H54 (cell line): ENCODE data around the gene NCAPD2.
"Not testable (repeated sequence)": the region's sequence is repeated elsewhere in the genome, so short reads cannot be mapped to it uniquely, and the experiment has no call there.

ENCODE experiments used
- DNase-seq: peaks from one replicate; pipeline ENCODE4 v3.0.0; 2011; ENCODE audit warnings: low spot score, mixed read lengths; ENCODE audit not compliant: insufficient read length
- FAIRE-seq: peaks from 3 replicates; lab custom pipeline; 2011; peaks lifted over from hg19 to GRCh38; lab: Jason Lieb, UNC
- POLR2A ChIP-seq: IDR thresholded peaks from 2 replicates; pipeline ENCODE4 v1.6.1; 2011; ENCODE audit warnings: low read depth, mild to moderate bottlenecking, low read length

NCAPD2 gene

DNA sequence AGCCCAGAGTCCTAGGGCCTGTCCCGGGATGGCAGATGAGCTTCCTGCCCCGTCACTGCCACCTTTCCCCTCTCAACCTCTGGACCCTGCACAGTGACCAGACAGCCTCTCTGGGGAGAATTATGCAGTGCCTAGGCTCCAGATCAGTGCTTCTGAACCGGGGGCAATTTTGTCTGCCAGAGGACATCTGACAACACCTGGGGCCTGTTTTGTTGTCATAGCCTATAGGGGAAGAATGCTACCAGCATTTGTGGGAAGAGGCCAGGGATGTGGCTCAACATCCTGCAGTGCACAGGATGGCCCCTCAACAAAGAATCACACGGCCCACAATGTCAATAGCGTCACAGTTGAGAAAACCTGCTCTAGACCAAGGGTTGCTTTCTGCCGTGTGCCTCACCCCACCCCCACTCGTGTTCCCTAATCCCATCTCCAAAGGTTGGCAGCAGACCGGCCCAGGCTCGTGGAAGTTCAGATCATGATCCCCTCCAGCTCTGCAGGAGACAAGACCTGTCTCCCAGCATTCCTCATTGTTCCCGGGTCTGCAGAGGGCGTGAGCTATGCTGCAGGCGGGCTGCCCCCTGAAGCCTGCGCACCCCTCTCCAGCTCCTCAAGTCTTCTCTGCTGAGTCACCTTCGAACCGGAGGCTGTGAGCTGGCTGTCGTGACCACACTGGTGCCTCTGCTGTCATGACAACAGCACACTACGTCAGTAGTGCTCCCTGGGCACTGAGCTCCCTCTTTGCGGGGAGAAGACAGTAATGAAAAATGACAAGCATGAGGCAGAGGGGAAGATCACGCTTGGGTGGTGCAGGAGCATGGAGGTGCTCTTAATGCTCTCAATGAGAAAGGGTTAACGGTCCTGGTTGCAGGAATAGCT, 38.4 kb downstream of the NCAPD2 start:
- DNase-seq (peak; percentile 89), FAIRE-seq (peak; percentile 73)
- peak; percentile 52 for TF ChIP-seq POLR2A

DNA sequence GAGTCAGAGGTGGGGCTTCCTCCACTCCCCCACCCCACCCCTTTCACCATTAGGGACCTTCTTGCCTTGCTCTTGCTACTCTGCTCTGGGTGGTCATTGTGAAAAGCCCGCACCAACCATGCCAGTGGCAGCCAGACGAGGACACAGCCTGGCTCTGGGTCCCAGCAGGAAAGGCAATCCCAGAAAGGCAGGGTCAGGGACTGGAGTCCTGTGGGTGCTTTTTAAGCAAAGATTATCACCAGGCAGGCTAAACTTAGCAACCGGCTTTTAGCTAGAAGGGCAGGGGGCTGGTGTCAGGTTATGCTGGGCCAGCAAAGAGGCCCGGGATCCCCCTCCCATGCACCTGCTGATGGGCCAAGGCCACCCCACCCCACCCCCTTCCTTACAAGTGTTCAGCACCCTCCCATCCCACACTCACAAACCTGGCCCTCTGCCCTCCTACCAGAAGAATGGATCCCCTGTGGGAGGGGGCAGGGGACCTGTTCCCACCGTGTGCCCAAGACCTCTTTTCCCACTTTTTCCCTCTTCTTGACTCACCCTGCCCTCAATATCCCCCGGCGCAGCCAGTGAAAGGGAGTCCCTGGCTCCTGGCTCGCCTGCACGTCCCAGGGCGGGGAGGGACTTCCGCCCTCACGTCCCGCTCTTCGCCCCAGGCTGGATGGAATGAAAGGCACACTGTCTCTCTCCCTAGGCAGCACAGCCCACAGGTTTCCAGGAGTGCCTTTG, 39.2 kb downstream of the NCAPD2 start:
- no peak for FAIRE-seq
- peak; percentile 38; the same call in 1 of the 2 replicates for TF ChIP-seq POLR2A

DNA sequence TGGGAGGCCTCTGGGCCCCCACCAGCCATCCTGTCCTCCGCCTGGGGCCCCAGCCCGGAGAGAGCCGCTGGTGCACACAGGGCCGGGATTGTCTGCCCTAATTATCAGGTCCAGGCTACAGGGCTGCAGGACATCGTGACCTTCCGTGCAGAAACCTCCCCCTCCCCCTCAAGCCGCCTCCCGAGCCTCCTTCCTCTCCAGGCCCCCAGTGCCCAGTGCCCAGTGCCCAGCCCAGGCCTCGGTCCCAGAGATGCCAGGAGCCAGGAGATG, 39.7 kb downstream of the NCAPD2 start:
- no peak for DNase-seq
- no peak; the same call in 1 of the 2 replicates for TF ChIP-seq POLR2A

More for the DNA sequence above, 39.2 kb downstream of the NCAPD2 start:
- DNase-seq, result no peak

DNA sequence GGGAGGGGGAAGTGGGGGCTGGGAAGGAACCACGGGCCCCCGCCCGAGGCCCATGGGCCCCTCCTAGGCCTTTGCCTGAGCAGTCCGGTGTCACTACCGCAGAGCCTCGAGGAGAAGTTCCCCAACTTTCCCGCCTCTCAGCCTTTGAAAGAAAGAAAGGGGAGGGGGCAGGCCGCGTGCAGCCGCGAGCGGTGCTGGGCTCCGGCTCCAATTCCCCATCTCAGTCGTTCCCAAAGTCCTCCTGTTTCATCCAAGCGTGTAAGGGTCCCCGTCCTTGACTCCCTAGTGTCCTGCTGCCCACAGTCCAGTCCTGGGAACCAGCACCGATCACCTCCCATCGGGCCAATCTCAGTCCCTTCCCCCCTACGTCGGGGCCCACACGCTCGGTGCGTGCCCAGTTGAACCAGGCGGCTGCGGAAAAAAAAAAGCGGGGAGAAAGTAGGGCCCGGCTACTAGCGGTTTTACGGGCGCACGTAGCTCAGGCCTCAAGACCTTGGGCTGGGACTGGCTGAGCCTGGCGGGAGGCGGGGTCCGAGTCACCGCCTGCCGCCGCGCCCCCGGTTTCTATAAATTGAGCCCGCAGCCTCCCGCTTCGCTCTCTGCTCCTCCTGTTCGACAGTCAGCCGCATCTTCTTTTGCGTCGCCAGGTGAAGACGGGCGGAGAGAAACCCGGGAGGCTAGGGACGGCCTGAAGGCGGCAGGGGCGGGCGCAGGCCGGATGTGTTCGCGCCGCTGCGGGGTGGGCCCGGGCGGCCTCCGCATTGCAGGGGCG, 40.2 kb downstream of the NCAPD2 start, which contains the start of gene GAPDH:
Gene GAPDH (plus strand): TSS at position 595 of the 772 bp plus-strand sequence. CDS start 316 bp downstream, outside the sequence.
- FAIRE-seq, result no peak
- peak; percentile 75 for DNase-seq
- TF ChIP-seq POLR2A, result peak; percentile 99

More for the DNA sequence above, 39.7 kb downstream of the NCAPD2 start:
- no peak for FAIRE-seq

DNA sequence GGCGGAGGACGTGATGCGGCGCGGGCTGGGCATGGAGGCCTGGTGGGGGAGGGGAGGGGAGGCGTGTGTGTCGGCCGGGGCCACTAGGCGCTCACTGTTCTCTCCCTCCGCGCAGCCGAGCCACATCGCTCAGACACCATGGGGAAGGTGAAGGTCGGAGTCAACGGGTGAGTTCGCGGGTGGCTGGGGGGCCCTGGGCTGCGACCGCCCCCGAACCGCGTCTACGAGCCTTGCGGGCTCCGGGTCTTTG, 40.7 kb downstream of the NCAPD2 start:
- DNase-seq (no peak), FAIRE-seq (no peak)
- no peak for TF ChIP-seq POLR2A

DNA sequence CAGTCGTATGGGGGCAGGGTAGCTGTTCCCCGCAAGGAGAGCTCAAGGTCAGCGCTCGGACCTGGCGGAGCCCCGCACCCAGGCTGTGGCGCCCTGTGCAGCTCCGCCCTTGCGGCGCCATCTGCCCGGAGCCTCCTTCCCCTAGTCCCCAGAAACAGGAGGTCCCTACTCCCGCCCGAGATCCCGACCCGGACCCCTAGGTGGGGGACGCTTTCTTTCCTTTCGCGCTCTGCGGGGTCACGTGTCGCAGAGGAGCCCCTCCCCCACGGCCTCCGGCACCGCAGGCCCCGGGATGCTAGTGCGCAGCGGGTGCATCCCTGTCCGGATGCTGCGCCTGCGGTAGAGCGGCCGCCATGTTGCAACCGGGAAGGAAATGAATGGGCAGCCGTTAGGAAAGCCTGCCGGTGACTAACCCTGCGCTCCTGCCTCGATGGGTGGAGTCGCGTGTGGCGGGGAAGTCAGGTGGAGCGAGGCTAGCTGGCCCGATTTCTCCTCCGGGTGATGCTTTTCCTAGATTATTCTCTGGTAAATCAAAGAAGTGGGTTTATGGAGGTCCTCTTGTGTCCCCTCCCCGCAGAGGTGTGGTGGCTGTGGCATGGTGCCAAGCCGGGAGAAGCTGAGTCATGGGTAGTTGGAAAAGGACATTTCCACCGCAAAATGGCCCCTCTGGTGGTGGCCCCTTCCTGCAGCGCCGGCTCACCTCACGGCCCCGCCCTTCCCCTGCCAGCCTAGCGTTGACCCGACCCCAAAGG, 41.2 kb downstream of the NCAPD2 start:
- peak; percentile 12; the same call in 1 of the 2 replicates for TF ChIP-seq POLR2A
- no peak for FAIRE-seq
- DNase-seq, result no peak

DNA sequence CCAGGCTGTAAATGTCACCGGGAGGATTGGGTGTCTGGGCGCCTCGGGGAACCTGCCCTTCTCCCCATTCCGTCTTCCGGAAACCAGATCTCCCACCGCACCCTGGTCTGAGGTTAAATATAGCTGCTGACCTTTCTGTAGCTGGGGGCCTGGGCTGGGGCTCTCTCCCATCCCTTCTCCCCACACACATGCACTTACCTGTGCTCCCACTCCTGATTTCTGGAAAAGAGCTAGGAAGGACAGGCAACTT, 41.7 kb downstream of the NCAPD2 start:
- no peak for TF ChIP-seq POLR2A
- DNase-seq, result no peak
- FAIRE-seq, result no peak

DNA sequence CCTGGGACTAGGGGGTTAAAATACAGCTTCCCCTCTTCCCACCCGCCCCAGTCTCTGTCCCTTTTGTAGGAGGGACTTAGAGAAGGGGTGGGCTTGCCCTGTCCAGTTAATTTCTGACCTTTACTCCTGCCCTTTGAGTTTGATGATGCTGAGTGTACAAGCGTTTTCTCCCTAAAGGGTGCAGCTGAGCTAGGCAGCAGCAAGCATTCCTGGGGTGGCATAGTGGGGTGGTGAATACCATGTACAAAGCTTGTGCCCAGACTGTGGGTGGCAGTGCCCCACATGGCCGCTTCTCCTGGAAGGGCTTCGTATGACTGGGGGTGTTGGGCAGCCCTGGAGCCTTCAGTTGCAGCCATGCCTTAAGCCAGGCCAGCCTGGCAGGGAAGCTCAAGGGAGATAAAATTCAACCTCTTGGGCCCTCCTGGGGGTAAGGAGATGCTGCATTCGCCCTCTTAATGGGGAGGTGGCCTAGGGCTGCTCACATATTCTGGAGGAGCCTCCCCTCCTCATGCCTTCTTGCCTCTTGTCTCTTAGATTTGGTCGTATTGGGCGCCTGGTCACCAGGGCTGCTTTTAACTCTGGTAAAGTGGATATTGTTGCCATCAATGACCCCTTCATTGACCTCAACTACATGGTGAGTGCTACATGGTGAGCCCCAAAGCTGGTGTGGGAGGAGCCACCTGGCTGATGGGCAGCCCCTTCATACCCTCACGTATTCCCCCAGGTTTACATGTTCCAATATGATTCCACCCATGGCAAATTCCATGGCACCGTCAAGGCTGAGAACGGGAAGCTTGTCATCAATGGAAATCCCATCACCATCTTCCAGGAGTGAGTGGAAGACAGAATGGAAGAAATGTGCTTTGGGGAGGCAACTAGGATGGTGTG, 42.3 kb downstream of the NCAPD2 start:
- FAIRE-seq (no peak), DNase-seq (no peak)
- TF ChIP-seq POLR2A, result 0 out of 2 replicates have a peak, but pooled peaks have one; percentile 12

DNA sequence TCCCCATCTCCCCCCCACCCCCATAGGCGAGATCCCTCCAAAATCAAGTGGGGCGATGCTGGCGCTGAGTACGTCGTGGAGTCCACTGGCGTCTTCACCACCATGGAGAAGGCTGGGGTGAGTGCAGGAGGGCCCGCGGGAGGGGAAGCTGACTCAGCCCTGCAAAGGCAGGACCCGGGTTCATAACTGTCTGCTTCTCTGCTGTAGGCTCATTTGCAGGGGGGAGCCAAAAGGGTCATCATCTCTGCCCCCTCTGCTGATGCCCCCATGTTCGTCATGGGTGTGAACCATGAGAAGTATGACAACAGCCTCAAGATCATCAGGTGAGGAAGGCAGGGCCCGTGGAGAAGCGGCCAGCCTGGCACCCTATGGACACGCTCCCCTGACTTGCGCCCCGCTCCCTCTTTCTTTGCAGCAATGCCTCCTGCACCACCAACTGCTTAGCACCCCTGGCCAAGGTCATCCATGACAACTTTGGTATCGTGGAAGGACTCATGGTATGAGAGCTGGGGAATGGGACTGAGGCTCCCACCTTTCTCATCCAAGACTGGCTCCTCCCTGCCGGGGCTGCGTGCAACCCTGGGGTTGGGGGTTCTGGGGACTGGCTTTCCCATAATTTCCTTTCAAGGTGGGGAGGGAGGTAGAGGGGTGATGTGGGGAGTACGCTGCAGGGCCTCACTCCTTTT, 43.1 kb downstream of the NCAPD2 start:
- no peak for FAIRE-seq
- TF ChIP-seq POLR2A, result no peak
- no peak for DNase-seq

DNA sequence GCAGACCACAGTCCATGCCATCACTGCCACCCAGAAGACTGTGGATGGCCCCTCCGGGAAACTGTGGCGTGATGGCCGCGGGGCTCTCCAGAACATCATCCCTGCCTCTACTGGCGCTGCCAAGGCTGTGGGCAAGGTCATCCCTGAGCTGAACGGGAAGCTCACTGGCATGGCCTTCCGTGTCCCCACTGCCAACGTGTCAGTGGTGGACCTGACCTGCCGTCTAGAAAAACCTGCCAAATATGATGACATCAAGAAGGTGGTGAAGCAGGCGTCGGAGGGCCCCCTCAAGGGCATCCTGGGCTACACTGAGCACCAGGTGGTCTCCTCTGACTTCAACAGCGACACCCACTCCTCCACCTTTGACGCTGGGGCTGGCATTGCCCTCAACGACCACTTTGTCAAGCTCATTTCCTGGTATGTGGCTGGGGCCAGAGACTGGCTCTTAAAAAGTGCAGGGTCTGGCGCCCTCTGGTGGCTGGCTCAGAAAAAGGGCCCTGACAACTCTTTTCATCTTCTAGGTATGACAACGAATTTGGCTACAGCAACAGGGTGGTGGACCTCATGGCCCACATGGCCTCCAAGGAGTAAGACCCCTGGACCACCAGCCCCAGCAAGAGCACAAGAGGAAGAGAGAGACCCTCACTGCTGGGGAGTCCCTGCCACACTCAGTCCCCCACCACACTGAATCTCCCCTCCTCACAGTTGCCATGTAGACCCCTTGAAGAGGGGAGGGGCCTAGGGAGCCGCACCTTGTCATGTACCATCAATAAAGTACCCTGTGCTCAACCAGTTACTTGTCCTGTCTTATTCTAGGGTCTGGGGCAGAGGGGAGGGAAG, 43.9 kb downstream of the NCAPD2 start:
- DNase-seq, FAIRE-seq: not testable (repeated sequence)
